SK-N-MC (cell line): ENCODE measurements around the gene UGT1A10.

Experiments used
- DNase-seq: peaks from one replicate; pipeline ENCODE4 v3.0.0-alpha.2; 2011; ENCODE audit warnings: low read depth, low spot score
- H3K27ac ChIP-seq: fragments of 200-600 bp; sonication (generic); 2 replicates; pipeline ENCODE4 v1.5.1; 2016; ENCODE audit warnings: mixed run types
- H3K36me3 ChIP-seq: fragments of 200-600 bp; sonication (generic); 2 replicates; pipeline ENCODE4 v1.6.1; 2017; ENCODE audit warnings: antibody characterized with exemption, low read length, mixed read lengths; ENCODE audit not compliant: insufficient read depth
- H3K4me3 ChIP-seq: fragments of 200-600 bp; sonication (generic); 2 replicates; pipeline ENCODE4 v1.5.1; 2016
- H3K9ac ChIP-seq: fragments of 200-600 bp; sonication (generic); 2 replicates; pipeline ENCODE4 v1.8.0; 2017; ENCODE audit warnings: mixed run types, mixed read lengths; ENCODE audit not compliant: insufficient read length
- H3K9me3 ChIP-seq: fragments of 200-600 bp; sonication (generic); 2 replicates; pipeline ENCODE4 v1.6.1; 2017; ENCODE audit warnings: low read depth, mild to moderate bottlenecking, antibody characterized with exemption, low read length, moderate library complexity, mixed read lengths
- EZH2 ChIP-seq: fragments of 200-600 bp; sonication (generic); IDR thresholded peaks from one replicate; pipeline ENCODE4 v1.6.1; 2017; ENCODE audit warnings: antibody characterized with exemption
- FOXP2 ChIP-seq: optimal IDR thresholded peaks from 2 replicates; pipeline ENCODE3; 2011; ENCODE audit warnings: mild to moderate bottlenecking, moderate library complexity; ENCODE audit not compliant: insufficient read depth; ENCODE audit errors: extremely low read length, control extremely low read depth
- POLR2AphosphoS5 ChIP-seq: IDR thresholded peaks from 2 replicates; pipeline ENCODE4 v1.6.1; 2012; ENCODE audit warnings: mild to moderate bottlenecking, low read depth, low read length, borderline replicate concordance

The UGT1A10 gene

GRCh38 chr2:233766416-233766815, 130.2 kb downstream of the UGT1A10 start:
- H3K9ac ChIP-seq, result no peak overlapping the region
- no peak overlapping the region for H3K27ac ChIP-seq
- DNase-seq, result no peak
- H3K36me3 ChIP-seq, result no peaks in the 10 kb centered on the region
- no peaks in the 10 kb centered on the region for H3K9me3 ChIP-seq
- H3K4me3 ChIP-seq, result no peak overlapping the region
- TF ChIP-seq FOXP2, result no peak
- no peak for TF ChIP-seq POLR2AphosphoS5
- TF ChIP-seq EZH2, result no peak

GRCh38 chr2:233768076-233768475, 131.8 kb downstream of the UGT1A10 start:
- H3K9me3 ChIP-seq, result no peaks in the 10 kb centered on the region
- no peak for TF ChIP-seq FOXP2
- H3K4me3 ChIP-seq, result no peak overlapping the region
- no peak for DNase-seq
- no peak overlapping the region for H3K27ac ChIP-seq
- no peak overlapping the region for H3K9ac ChIP-seq
- H3K36me3 ChIP-seq, result no peaks in the 10 kb centered on the region

- H3K9ac ChIP-seq, result no peak overlapping the region
- TF ChIP-seq FOXP2, result no peak
- TF ChIP-seq EZH2, result no peak
- no peak for TF ChIP-seq POLR2AphosphoS5
- no peak overlapping the region for H3K27ac ChIP-seq
- no peak overlapping the region for H3K4me3 ChIP-seq
- H3K9me3 ChIP-seq, result no peaks in the 10 kb centered on the region
- no peak for DNase-seq
- H3K36me3 ChIP-seq, result no peaks in the 10 kb centered on the region
Measured at GRCh38 chr2:233769260-233769659, 133.0 kb downstream of the UGT1A10 start.

GRCh38 chr2:233772153-233772552, 135.9 kb downstream of the UGT1A10 start:
- no peak overlapping the region for H3K27ac ChIP-seq
- no peaks in the 10 kb centered on the region for H3K36me3 ChIP-seq
- no peak overlapping the region for H3K9ac ChIP-seq
- DNase-seq, result no peak
- H3K4me3 ChIP-seq, result no peak overlapping the region
- no peaks in the 10 kb centered on the region for H3K9me3 ChIP-seq
- TF ChIP-seq POLR2AphosphoS5 (no peak), EZH2 (no peak), FOXP2 (no peak)

- H3K36me3 ChIP-seq, result no peaks in the 10 kb centered on the region
- no peak overlapping the region for H3K9ac ChIP-seq
- DNase-seq, result no peak
- H3K27ac ChIP-seq, result no peak overlapping the region
- H3K4me3 ChIP-seq, result no peak overlapping the region
- H3K9me3 ChIP-seq, result no peaks in the 10 kb centered on the region
- TF ChIP-seq FOXP2 (no peak), EZH2 (no peak), POLR2AphosphoS5 (no peak)
Measured at GRCh38 chr2:233772583-233772982, 136.3 kb downstream of the UGT1A10 start.

GRCh38 chr2:233773854-233774253, 137.6 kb downstream of the UGT1A10 start:
- H3K4me3 ChIP-seq, result no peak overlapping the region

DNA sequence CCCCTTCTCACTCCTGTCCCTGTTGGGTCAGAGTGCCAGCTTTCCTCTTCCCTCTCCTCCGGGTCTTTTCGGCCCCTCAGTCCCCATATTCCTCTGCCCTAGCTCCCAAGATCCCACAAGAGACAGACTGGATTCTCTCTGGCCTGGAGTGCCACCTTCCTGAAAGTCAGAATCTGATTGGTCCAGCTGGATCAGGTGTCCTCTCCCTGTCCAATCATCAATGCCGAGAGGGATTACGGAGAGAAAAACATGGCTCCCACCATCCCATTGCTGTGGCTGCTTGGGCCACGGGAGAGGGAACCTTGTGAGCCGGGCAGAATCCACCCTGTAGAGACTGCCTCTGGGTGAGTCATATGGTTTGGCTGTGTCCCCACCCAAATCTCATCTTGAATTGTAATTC, 139.2 kb downstream of the UGT1A10 start:
- no peak for DNase-seq
- H3K36me3 ChIP-seq, result no peaks in the 10 kb centered on the region
- no peak overlapping the region for H3K4me3 ChIP-seq
- no peak overlapping the region for H3K27ac ChIP-seq
- H3K9me3 ChIP-seq, result no peaks in the 10 kb centered on the region
- no peak overlapping the region for H3K9ac ChIP-seq
- TF ChIP-seq EZH2, result no peak
- no peak for TF ChIP-seq FOXP2
- TF ChIP-seq POLR2AphosphoS5, result no peak

More at GRCh38 chr2:233773854-233774253, 137.6 kb downstream of the UGT1A10 start:
- Histone ChIP-seq H3K9me3 (no peaks in the 10 kb centered on the region), H3K9ac (no peak overlapping the region), H3K27ac (no peak overlapping the region), H3K36me3 (no peaks in the 10 kb centered on the region)
- no peak for TF ChIP-seq FOXP2
- TF ChIP-seq POLR2AphosphoS5, result no peak
- no peak for TF ChIP-seq EZH2
- DNase-seq, result no peak

GRCh38 chr2:233778030-233778429, 141.8 kb downstream of the UGT1A10 start, which contains the start of gene MROH2A:
TSS of gene MROH2A (plus strand) at chr2:233778330. CDS start at chr2:233779359, 1,029 bp downstream.
- H3K4me3 ChIP-seq, result no peak within 1 kb of the TSS
- no peaks in the 10 kb centered on the region; the same call in 1 of the 2 replicates for H3K9me3 ChIP-seq
- H3K27ac ChIP-seq, result no peak within 1 kb of the TSS
- no peak for DNase-seq
- H3K36me3 ChIP-seq, result no peaks in the 10 kb centered on the region
- TF ChIP-seq POLR2AphosphoS5, result no peak
- TF ChIP-seq EZH2, result no peak
- no peak for TF ChIP-seq FOXP2
- no peak within 1 kb of the TSS for H3K9ac ChIP-seq

DNA sequence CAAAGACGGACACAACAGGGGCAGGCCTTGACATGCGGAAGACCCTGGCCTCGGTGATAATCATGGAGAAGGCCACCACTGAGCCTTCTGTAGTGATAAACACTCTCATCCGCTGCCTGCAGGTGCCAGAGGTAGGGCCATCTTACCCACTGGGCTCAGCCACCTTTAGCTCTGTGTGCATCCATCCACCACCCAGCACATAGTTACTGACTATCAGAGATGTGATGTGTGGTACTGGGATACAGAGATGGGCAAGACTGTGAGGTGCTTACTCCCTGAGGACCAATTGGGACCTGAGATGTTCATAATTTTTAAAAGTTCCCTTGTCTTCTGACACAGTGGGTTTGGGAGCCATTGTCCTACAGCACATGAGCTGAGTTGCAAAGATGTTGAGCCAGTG, 143.5 kb downstream of the UGT1A10 start:
- Histone ChIP-seq H3K4me3 (no peak overlapping the region), H3K36me3 (no peaks in the 10 kb centered on the region), H3K9ac (no peak overlapping the region), H3K9me3 (peaks cover 4% of the 10 kb centered on the region; the same call in 1 of the 2 replicates), H3K27ac (no peak overlapping the region)
- TF ChIP-seq FOXP2 (no peak), POLR2AphosphoS5 (no peak), EZH2 (no peak)
- no peak for DNase-seq
